GM12801 (cell line): ENCODE measurements around the gene RGS3.

Experiments used
- CTCF ChIP-seq: IDR thresholded peaks from one replicate; pipeline ENCODE4 v1.5.1; 2011; ENCODE audit warnings: control low read depth; ENCODE audit not compliant: insufficient read length; ENCODE audit errors: extremely low read depth

Gene RGS3

GRCh38 chr9:113608082-113608685 is 144.7 kb downstream of the RGS3 start:
- TF ChIP-seq CTCF, result no peak

GRCh38 chr9:113609562-113610318 is 146.2 kb downstream of the RGS3 start:
- no peak for TF ChIP-seq CTCF

DNA sequence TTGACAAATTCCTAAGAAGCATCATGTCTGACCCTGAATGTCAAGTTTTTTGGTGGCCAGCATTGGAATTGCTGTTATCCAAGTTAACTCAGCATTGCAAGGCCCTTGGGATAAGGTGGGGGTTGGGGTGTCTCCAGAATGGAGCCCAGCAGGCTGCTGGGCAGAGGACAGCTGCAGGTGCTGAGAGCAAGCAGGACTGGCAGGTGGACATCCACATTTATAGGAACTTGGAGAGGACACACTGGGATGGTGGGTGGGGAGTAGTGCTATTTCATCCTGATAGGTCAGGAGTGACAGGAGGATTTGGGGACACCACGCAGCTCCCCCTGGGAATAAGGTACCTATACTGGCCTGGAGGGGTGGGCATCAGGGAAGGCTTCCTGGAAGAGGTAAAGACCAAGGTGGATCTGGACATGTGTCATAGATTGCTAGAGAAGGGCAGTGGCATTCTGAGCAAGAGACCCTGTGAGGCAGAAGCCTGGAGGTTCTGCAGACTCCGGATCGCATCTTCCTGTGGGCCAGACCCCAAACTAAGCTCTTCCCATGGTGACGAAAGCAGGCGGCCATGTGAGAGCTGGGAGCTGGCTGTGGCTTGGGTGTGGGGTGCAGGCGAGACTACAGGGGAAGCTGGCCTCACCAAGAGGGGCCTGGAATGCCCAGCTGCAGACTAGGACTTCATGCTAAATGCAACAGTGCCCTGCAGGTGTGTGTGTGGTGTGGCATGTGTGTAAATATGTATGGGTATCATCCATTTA is 148.1 kb downstream of the RGS3 start:
- TF ChIP-seq CTCF, result no peak

DNA sequence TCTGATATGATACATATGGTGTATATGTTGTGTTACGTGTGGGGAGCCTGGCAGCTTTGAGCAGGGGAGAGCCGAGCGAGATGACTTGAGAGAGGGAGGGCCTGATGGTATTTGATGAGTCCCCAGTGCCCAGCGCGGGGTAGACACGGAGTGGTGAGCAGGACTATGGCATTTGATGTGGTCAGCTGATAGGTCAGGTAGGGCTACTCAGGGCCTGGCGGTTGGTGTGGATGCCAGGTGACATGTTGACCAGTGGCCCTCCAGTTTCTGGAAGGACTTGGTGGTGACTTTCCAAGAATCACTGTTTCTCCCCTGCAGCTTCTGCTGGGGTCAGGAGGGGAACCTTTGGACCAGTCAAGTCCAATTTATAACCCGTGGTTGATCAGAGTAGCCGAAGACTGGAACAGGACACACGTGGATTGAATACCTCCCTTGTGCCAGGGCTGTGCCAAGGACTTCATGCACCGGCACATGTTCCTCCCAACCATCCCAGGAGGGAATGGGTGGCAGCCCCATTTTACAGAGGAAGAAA is 148.8 kb downstream of the RGS3 start:
- TF ChIP-seq CTCF, result no peak

DNA sequence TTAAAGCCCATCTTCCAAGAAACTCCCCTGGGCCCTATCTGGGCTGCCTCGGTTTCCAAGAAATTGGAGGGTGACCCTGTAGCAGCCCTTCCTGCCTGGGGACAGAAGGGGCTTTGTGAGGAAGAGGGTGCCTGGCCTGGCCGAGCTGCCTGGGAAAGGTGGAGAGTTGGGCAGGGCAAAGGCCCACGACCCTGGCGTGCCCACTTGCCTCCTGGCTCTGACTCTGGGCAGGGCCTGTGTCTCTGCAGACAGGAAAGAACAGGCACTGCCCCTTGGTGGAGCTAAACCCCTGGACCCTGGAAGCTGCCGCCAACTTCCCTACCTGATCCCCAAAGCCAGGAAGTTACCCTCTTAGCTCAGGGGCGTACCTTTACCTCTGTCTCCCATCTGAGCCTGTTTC is 149.3 kb downstream of the RGS3 start:
- TF ChIP-seq CTCF, result no peak

DNA sequence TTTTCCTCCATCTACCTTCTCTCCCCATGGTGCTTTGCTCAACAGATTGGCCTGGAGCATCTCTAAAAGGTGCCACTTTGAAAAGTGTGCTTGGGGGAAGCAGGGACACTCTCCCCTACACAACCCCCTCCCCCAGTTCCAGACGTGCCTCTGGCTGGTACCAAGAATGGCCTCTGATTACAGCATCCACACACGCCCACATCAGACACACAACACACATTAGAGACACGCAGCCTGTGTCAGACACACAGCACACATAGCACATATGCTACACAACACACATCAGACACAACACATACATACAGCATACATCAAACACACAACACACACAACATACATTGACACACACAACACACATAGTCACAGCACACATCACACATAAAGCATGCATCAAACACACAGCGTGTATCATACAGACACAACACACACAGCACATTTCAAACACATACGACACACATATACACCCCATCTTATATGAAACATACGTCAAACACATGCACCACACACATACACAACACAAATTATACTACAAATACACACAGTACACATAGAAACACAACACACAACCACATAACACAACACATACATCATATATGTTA is 150.4 kb downstream of the RGS3 start:
- no peak for TF ChIP-seq CTCF
